ENCODE data around the gene ZNF70.

DNA sequence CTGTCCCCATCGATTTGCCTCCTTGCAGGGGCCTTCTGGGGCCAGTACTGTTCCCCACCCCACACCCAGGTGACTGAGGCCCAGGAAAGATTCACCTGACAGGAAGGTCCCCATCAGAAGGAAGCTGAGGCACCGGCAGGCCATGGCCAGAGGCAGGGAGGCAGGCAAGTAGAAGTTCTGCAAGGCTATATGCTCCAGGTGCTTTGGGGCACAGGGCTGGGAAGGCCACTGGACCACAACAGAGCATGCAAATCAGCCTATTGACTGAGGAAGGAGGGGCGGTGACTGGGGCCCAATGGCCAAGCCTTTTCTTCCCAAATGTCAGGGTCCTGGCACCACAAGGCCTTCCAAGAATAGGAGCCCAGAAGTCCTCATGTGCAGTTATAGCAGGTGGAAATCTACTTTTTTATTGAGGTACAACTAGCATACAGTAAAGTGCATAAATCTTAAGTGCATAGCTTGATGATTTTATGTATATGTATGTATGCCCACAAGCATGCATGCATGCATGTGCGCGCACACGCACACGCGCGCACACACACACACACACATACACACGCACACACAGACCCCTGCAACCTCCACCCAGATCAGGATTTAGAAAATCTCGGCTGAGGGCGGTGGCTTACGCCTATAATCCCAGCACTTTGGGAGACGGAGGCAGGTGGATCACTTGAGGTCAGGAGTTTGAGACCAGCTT is 3.5 kb upstream of the ZNF70 start, which contains the start of gene VPREB3:
- no peak for TF ChIP-seq EZH2 (IDR thresholded peaks at IDR 0.05)
- TF ChIP-seq POLR2AphosphoS5 (IDR thresholded peaks at IDR 0.05; ENCODE audit: borderline replicate concordance, low read depth, low read length) = no peak
- TF ChIP-seq FOXP2 (optimal IDR thresholded peaks at IDR 0.05; ENCODE audit: control extremely low read depth, extremely low read length, insufficient read depth) = no peak
